Ovary (tissue), 3 donors: ENCODE data around the gene TSHZ3.

Experiments
- CTCF ChIP-seq, 3 donors: fragments of 450-650 bp in 2 of 3; fragments of 200-600 bp in 1 of 3; IDR thresholded peaks; one replicate each; pipeline versions ENCODE4 v1.5.1 to v1.8.0; 2016 to 2022; ENCODE audit warnings: antibody characterized with exemption in 3 of 3, mild to moderate bottlenecking in 1 of 3
- EP300 ChIP-seq: sonication (generic); formaldehyde crosslinking; IDR thresholded peaks from one replicate; pipeline ENCODE4 v1.6.1; 2017; ENCODE audit warnings: antibody characterized with exemption
- POLR2A ChIP-seq: fragments of 450-650 bp; IDR thresholded peaks from one replicate; pipeline ENCODE4 v1.6.1; 2017; ENCODE audit warnings: antibody characterized with exemption, mild to moderate bottlenecking, moderate library complexity
- donor health status: DM: no; HTN: no; CAD: no.

- TF ChIP-seq CTCF (IDR thresholded peaks at IDR 0.05) (no peak), POLR2A (no peak), EP300 (no peak)
Measured at GRCh38 chr19:31262725-31263191, 86.5 kb downstream of the TSHZ3 start.
